Hematopoietic multipotent progenitor cell (in vitro differentiated cells): ENCODE measurements around the gene RASSF7. TPM values are rescaled to one million over a fixed set of nuclear protein-coding genes. Genes with fewer than 3 reads are reported as not detected.
"Not testable (repeated sequence)": the region's sequence is repeated elsewhere in the genome, so short reads cannot be mapped to it uniquely, and the experiment has no call there.

Source experiments
- DNase-seq, 3 donors: peaks; one replicate each; pipeline ENCODE4 v3.0.0-alpha.2; 2011 to 2015; ENCODE audit warnings: low read depth in 2 of 3, low spot score in 2 of 3
- total RNA-seq: library from RNA; depleted of rRNA; stranded (reverse); fragments of >200 nt; gene quantifications from one replicate; pipeline ENCODE4 v1.2.3, GENCODE V29; 2012

RASSF7 gene
- 30.2 TPM for total RNA-seq

- peak; percentile 86 to 92 (median 88) for DNase-seq
Measured at GRCh38 chr11:560305-561147, at the start of gene RASSF7, which contains the start of gene LMNTD2. Gene RASSF7, plus strand, starts transcription at chr11:560970. Its CDS starts 799 bp downstream, at chr11:561769. Gene LMNTD2, minus strand, starts transcription at chr11:560738. Its CDS starts 22 bp downstream, at chr11:560716.

- no peak for DNase-seq
Measured at GRCh38 chr11:512761-513595, 47.8 kb upstream of the RASSF7 start.

- DNase-seq = no peak
Measured at GRCh38 chr11:514606-515005, 46.2 kb upstream of the RASSF7 start.

GRCh38 chr11:515131-515530 is 45.6 kb upstream of the RASSF7 start:
- DNase-seq = no peak

GRCh38 chr11:516400-516799 is 44.4 kb upstream of the RASSF7 start:
- no peak for DNase-seq

GRCh38 chr11:516918-517685 is 43.7 kb upstream of the RASSF7 start:
- DNase-seq = not testable (repeated sequence)

GRCh38 chr11:518463-519202 is 42.1 kb upstream of the RASSF7 start:
- peak; percentile 88 to 98 (median 92) for DNase-seq

- no peak for DNase-seq
Measured at GRCh38 chr11:520428-521176, 40.2 kb upstream of the RASSF7 start.

GRCh38 chr11:521177-521688 is 39.5 kb upstream of the RASSF7 start:
- DNase-seq = no peak

- DNase-seq = no peak
Measured at GRCh38 chr11:526192-526591, 34.6 kb upstream of the RASSF7 start.

- no peak for DNase-seq
Measured at GRCh38 chr11:528166-528814, 32.5 kb upstream of the RASSF7 start.

GRCh38 chr11:528815-529727 is 31.7 kb upstream of the RASSF7 start:
- no peak for DNase-seq

GRCh38 chr11:529728-530411 is 30.9 kb upstream of the RASSF7 start:
- DNase-seq = no peak

GRCh38 chr11:530960-531831 is 29.6 kb upstream of the RASSF7 start:
- DNase-seq = no peak

- no peak for DNase-seq
Measured at GRCh38 chr11:531919-532526, 28.7 kb upstream of the RASSF7 start.

GRCh38 chr11:532527-532985 is 28.2 kb upstream of the RASSF7 start:
- DNase-seq = no peak
